SK-N-SH (cell line): ENCODE results near the gene PIGC. TPM values are rescaled to one million over a fixed set of nuclear protein-coding genes. Genes with fewer than 3 reads are reported as not detected.

Source experiments
- CTCF ChIA-PET: fragments of 300-600, 350-600 bp; formaldehyde crosslinking; extraction: SDS; loops from one replicate; lab custom pipeline; 2021; lab: Yijun Ruan, JAX
- POLR2A ChIA-PET: fragments of 350-600 bp; sonication (Branson Sonifier 250); formaldehyde crosslinking; extraction: SDS; loops from one replicate; lab custom pipeline; 2020; ENCODE audit warnings: antibody characterized with exemption, inconsistent platforms; lab: Yijun Ruan, JAX
- DNase-seq: peaks from one replicate; pipeline ENCODE4 v3.0.0; 2012
- H2AFZ ChIP-seq: fragments of 200-600 bp; sonication (generic); 2 replicates; pipeline ENCODE4 v1.8.1; 2016; ENCODE audit warnings: antibody characterized with exemption, mild to moderate bottlenecking, low read depth
- H3F3A ChIP-seq: fragments of 200-600 bp; sonication (generic); replicated peaks from 2 replicates; pipeline ENCODE3; 2016; ENCODE audit warnings: antibody characterized with exemption, mild to moderate bottlenecking; ENCODE audit not compliant: insufficient read depth
- H3K27ac ChIP-seq, 2 experiments: fragments of 200-500 bp in 1 of 2; fragments of 200-600 bp in 1 of 2; sonication (Bioruptor generic) in 1 of 2; sonication (generic), shearing (Covaris generic) in 1 of 2; 2 replicates each; pipeline versions ENCODE4 v1.5.1 to v1.6.1; 2014 to 2016; ENCODE audit warnings: low read depth in 2 of 2, inconsistent platforms in 1 of 2, low read length in 1 of 2, mild to moderate bottlenecking in 1 of 2, mixed read lengths in 1 of 2
- H3K27me3 ChIP-seq: fragments of 200-600 bp; sonication (generic), shearing (Covaris generic); 2 replicates; pipeline ENCODE4 v1.6.1; 2016; ENCODE audit warnings: mixed run types; ENCODE audit not compliant: insufficient read depth
- H3K36me3 ChIP-seq, 2 experiments: fragments of 200-500 bp in 1 of 2; fragments of 200-600 bp in 1 of 2; sonication (Bioruptor generic) in 1 of 2; sonication (generic) in 1 of 2; replicated peaks in 1 of 2; 2 replicates each; pipeline versions ENCODE3 to v1.5.1; 2014 to 2016; ENCODE audit warnings: low read length in 1 of 2, mild to moderate bottlenecking in 1 of 2; ENCODE audit not compliant: insufficient read depth in 2 of 2, control insufficient read depth in 1 of 2
- H3K4me1 ChIP-seq, 2 experiments: fragments of 200-500 bp in 1 of 2; fragments of 200-600 bp in 1 of 2; sonication (Bioruptor generic) in 1 of 2; sonication (generic), shearing (Covaris generic) in 1 of 2; 2 replicates each; pipeline versions ENCODE4 v1.5.1 to v1.6.1; 2014 to 2016; ENCODE audit warnings: low read depth in 1 of 2, low read length in 1 of 2, mixed run types in 1 of 2; ENCODE audit not compliant: insufficient read depth in 2 of 2, control insufficient read depth in 1 of 2
- H3K4me2 ChIP-seq: fragments of 200-600 bp; sonication (generic), shearing (Covaris generic); 2 replicates; pipeline ENCODE4 v1.6.1; 2017; ENCODE audit warnings: mixed run types
- H3K4me3 ChIP-seq, 2 experiments: fragments of 200-500 bp in 1 of 2; fragments of 200-600 bp in 1 of 2; sonication (Bioruptor generic) in 1 of 2; sonication (generic), shearing (Covaris generic) in 1 of 2; 2 replicates each; pipeline versions ENCODE4 v1.5.1 to v1.8.1; 2014 to 2016; ENCODE audit warnings: low read depth in 2 of 2, inconsistent platforms in 1 of 2, low read length in 1 of 2, mild to moderate bottlenecking in 1 of 2, mixed read lengths in 1 of 2, moderate library complexity in 1 of 2
- H3K79me2 ChIP-seq: fragments of 200-600 bp; sonication (generic); 2 replicates; pipeline ENCODE4 v1.8.1; 2017; ENCODE audit warnings: mild to moderate bottlenecking; ENCODE audit not compliant: insufficient read depth
- H3K9ac ChIP-seq: fragments of 200-600 bp; sonication (generic); 2 replicates; pipeline ENCODE4 v1.6.1; 2017; ENCODE audit warnings: mixed run types
- H3K9me2 ChIP-seq: fragments of 200-600 bp; sonication (generic); 2 replicates; pipeline ENCODE4 v1.6.1; 2017; ENCODE audit warnings: mixed run types
- H3K9me3 ChIP-seq: fragments of 200-600 bp; sonication (generic); 2 replicates; pipeline ENCODE4 v1.6.1; 2017; ENCODE audit warnings: mixed run types, mild to moderate bottlenecking, moderate library complexity
- H4K20me1 ChIP-seq: fragments of 200-600 bp; sonication (generic); 2 replicates; pipeline ENCODE4 v1.6.1; 2017; ENCODE audit warnings: mild to moderate bottlenecking, mixed run types; ENCODE audit not compliant: insufficient read depth
- ELF1 ChIP-seq: IDR thresholded peaks from 2 replicates; pipeline ENCODE4 v1.4.0; 2012
- EP300 ChIP-seq, 2 experiments: IDR thresholded peaks; 2 replicates each; pipeline versions ENCODE4 v1.4.0 to v1.6.1; 2012; ENCODE audit warnings: borderline replicate concordance in 1 of 2, low read depth in 1 of 2, low read length in 1 of 2
- FOSL2 ChIP-seq: IDR thresholded peaks from 2 replicates; pipeline ENCODE4 v1.4.0; 2012; ENCODE audit warnings: low read depth, mild to moderate bottlenecking, moderate library complexity, borderline replicate concordance
- FOXM1 ChIP-seq: IDR thresholded peaks from 2 replicates; pipeline ENCODE4 v1.4.0; 2012; ENCODE audit warnings: low read depth, mild to moderate bottlenecking
- JUND ChIP-seq: IDR thresholded peaks from 2 replicates; pipeline ENCODE4 v1.4.0; 2012
- NFIC ChIP-seq: IDR thresholded peaks from 2 replicates; pipeline ENCODE4 v1.4.0; 2012; ENCODE audit warnings: borderline replicate concordance
- POLR2AphosphoS5 ChIP-seq: IDR thresholded peaks from 2 replicates; pipeline ENCODE4 v1.6.1; 2012; ENCODE audit warnings: low read depth, low read length
- RCOR1 ChIP-seq: fragments of 150-350 bp; IDR thresholded peaks from 2 replicates; pipeline ENCODE4 v1.6.1; 2017; ENCODE audit warnings: antibody characterized with exemption, low read length
- RXRA ChIP-seq: IDR thresholded peaks from 2 replicates; pipeline ENCODE4 v1.4.0; 2012; ENCODE audit warnings: low read depth, mild to moderate bottlenecking, borderline replicate concordance
- SIN3A ChIP-seq: IDR thresholded peaks from 2 replicates; pipeline ENCODE4 v1.6.1; 2012; ENCODE audit warnings: low read depth, mild to moderate bottlenecking, low read length, moderate library complexity, borderline replicate concordance
- TAF1 ChIP-seq: IDR thresholded peaks from 2 replicates; pipeline ENCODE4 v1.6.1; 2012; ENCODE audit warnings: low read depth, mild to moderate bottlenecking, low read length, moderate library complexity, borderline replicate concordance
- TCF12 ChIP-seq: IDR thresholded peaks from 2 replicates; pipeline ENCODE4 v1.4.0; 2012
- TEAD4 ChIP-seq: IDR thresholded peaks from 2 replicates; pipeline ENCODE4 v1.4.0; 2012; ENCODE audit warnings: mild to moderate bottlenecking, borderline replicate concordance; ENCODE audit not compliant: insufficient read depth
- YY1 ChIP-seq: IDR thresholded peaks from 2 replicates; pipeline ENCODE4 v1.4.0; 2012; ENCODE audit warnings: low read depth, mild to moderate bottlenecking
- polyA plus RNA-seq, 3 experiments: library from polyadenylated mRNA; depleted of rRNA; stranded (reverse); fragments of >200 nt; gene quantifications; 2 replicates each; pipeline ENCODE4 v1.2.3, GENCODE V29; 2012
- TF ChIP-seq, protein P1 (sequence below): IDR thresholded peaks from 2 replicates; pipeline ENCODE4 v1.4.0; 2012; ENCODE audit warnings: low read depth, borderline replicate concordance
- TF ChIP-seq, protein P2 (sequence below): IDR thresholded peaks from 2 replicates; pipeline ENCODE4; 2012
- TF ChIP-seq, protein P3 (sequence below): IDR thresholded peaks from 2 replicates; pipeline ENCODE4 v1.6.1; 2012; ENCODE audit warnings: mild to moderate bottlenecking, low read depth, low read length, moderate library complexity
- TF ChIP-seq, protein P4 (sequence below): IDR thresholded peaks from 2 replicates; pipeline ENCODE4 v1.4.0; 2012; ENCODE audit warnings: low read depth
- TF ChIP-seq, protein P5 (sequence below): IDR thresholded peaks from 2 replicates; pipeline ENCODE4 v1.4.0; 2012; ENCODE audit warnings: low read depth, borderline replicate concordance
- TF ChIP-seq, protein P6 (sequence below): fragments of 200-600 bp; sonication (generic); IDR thresholded peaks from 2 replicates; pipeline ENCODE4 v1.6.1; 2017; ENCODE audit warnings: antibody characterized with exemption, mild to moderate bottlenecking, moderate library complexity

The PIGC gene
- polyA plus RNA-seq, 1 of the 3 experiments (the other 2 are of a cell fraction) = 20.6 TPM

DNA sequence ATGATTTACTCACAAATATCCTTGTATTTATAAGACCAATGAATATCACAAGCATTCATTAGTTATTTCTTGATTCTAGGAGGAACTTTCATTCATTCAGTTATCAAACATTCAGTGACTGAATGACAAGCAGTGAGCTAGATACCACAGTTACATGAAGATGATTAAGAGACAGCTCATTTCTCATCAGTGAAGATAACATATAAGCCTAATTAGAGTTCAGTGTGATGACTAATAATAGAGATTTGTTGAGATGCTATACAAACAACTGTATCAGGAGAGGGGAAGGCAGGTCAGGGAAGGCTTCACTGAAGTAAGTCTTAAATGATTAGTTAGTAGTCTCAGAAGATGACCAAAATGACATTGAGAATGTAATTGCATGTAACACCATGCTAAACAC is 38.0 kb downstream of the PIGC start:
- Histone ChIP-seq H4K20me1 (no peaks in the 10 kb centered on the region), H3K36me3 (no peaks in the 10 kb centered on the region), H3K9me2 (no peaks in the 10 kb centered on the region), H3K79me2 (no peaks in the 10 kb centered on the region), H3K4me2 (no peak overlapping the region), H3K27ac (no peak overlapping the region), H3K9me3 (no peaks in the 10 kb centered on the region), H3F3A (peaks cover 7% of the 10 kb centered on the region), H3K4me1 (no peaks in the 10 kb centered on the region; a peak in 1 of 4 replicates), H3K9ac (no peak overlapping the region), H3K27me3 (no peaks in the 10 kb centered on the region), H3K4me3 (no peak overlapping the region), H2AFZ (no peak overlapping the region)
- no peak for DNase-seq
- ChIA-PET POLR2A (no interaction called here), CTCF (interaction anchor here (1.4 to 3.0 kb wide), 2 partner anchors 10 to 316 kb away, joined by 5 to 14 read pairs; no protein-coding TSS in a partner anchor)
- TF ChIP-seq, protein P1, sequence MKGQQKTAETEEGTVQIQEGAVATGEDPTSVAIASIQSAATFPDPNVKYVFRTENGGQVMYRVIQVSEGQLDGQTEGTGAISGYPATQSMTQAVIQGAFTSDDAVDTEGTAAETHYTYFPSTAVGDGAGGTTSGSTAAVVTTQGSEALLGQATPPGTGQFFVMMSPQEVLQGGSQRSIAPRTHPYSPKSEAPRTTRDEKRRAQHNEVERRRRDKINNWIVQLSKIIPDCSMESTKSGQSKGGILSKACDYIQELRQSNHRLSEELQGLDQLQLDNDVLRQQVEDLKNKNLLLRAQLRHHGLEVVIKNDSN = no peak
- TF ChIP-seq POLR2AphosphoS5 (no peak), ELF1 (no peak), FOSL2 (no peak), YY1 (no peak), RCOR1 (no peak), TAF1 (no peak), JUND (no peak), EP300 (IDR thresholded peaks at IDR 0.05; ENCODE audit: borderline replicate concordance in 1 of 2, low read depth in 1 of 2, low read length in 1 of 2) (no peak), TCF12 (no peak), RXRA (no peak), NFIC (no peak), SIN3A (no peak), FOXM1 (no peak), TEAD4 (no peak)
- TF ChIP-seq, protein P2, sequence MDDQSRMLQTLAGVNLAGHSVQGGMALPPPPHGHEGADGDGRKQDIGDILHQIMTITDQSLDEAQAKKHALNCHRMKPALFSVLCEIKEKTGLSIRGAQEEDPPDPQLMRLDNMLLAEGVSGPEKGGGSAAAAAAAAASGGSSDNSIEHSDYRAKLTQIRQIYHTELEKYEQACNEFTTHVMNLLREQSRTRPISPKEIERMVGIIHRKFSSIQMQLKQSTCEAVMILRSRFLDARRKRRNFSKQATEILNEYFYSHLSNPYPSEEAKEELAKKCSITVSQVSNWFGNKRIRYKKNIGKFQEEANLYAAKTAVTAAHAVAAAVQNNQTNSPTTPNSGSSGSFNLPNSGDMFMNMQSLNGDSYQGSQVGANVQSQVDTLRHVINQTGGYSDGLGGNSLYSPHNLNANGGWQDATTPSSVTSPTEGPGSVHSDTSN = no peak
- TF ChIP-seq, protein P3, sequence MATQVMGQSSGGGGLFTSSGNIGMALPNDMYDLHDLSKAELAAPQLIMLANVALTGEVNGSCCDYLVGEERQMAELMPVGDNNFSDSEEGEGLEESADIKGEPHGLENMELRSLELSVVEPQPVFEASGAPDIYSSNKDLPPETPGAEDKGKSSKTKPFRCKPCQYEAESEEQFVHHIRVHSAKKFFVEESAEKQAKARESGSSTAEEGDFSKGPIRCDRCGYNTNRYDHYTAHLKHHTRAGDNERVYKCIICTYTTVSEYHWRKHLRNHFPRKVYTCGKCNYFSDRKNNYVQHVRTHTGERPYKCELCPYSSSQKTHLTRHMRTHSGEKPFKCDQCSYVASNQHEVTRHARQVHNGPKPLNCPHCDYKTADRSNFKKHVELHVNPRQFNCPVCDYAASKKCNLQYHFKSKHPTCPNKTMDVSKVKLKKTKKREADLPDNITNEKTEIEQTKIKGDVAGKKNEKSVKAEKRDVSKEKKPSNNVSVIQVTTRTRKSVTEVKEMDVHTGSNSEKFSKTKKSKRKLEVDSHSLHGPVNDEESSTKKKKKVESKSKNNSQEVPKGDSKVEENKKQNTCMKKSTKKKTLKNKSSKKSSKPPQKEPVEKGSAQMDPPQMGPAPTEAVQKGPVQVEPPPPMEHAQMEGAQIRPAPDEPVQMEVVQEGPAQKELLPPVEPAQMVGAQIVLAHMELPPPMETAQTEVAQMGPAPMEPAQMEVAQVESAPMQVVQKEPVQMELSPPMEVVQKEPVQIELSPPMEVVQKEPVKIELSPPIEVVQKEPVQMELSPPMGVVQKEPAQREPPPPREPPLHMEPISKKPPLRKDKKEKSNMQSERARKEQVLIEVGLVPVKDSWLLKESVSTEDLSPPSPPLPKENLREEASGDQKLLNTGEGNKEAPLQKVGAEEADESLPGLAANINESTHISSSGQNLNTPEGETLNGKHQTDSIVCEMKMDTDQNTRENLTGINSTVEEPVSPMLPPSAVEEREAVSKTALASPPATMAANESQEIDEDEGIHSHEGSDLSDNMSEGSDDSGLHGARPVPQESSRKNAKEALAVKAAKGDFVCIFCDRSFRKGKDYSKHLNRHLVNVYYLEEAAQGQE = no peak
- TF ChIP-seq, protein P4, sequence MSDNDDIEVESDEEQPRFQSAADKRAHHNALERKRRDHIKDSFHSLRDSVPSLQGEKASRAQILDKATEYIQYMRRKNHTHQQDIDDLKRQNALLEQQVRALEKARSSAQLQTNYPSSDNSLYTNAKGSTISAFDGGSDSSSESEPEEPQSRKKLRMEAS = no peak
- TF ChIP-seq, protein P5, sequence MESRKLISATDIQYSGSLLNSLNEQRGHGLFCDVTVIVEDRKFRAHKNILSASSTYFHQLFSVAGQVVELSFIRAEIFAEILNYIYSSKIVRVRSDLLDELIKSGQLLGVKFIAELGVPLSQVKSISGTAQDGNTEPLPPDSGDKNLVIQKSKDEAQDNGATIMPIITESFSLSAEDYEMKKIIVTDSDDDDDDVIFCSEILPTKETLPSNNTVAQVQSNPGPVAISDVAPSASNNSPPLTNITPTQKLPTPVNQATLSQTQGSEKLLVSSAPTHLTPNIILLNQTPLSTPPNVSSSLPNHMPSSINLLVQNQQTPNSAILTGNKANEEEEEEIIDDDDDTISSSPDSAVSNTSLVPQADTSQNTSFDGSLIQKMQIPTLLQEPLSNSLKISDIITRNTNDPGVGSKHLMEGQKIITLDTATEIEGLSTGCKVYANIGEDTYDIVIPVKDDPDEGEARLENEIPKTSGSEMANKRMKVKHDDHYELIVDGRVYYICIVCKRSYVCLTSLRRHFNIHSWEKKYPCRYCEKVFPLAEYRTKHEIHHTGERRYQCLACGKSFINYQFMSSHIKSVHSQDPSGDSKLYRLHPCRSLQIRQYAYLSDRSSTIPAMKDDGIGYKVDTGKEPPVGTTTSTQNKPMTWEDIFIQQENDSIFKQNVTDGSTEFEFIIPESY = no peak
- TF ChIP-seq, protein P6, sequence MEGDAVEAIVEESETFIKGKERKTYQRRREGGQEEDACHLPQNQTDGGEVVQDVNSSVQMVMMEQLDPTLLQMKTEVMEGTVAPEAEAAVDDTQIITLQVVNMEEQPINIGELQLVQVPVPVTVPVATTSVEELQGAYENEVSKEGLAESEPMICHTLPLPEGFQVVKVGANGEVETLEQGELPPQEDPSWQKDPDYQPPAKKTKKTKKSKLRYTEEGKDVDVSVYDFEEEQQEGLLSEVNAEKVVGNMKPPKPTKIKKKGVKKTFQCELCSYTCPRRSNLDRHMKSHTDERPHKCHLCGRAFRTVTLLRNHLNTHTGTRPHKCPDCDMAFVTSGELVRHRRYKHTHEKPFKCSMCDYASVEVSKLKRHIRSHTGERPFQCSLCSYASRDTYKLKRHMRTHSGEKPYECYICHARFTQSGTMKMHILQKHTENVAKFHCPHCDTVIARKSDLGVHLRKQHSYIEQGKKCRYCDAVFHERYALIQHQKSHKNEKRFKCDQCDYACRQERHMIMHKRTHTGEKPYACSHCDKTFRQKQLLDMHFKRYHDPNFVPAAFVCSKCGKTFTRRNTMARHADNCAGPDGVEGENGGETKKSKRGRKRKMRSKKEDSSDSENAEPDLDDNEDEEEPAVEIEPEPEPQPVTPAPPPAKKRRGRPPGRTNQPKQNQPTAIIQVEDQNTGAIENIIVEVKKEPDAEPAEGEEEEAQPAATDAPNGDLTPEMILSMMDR = no peak
